ENCODE measurements around the gene PLEKHA3.
"Not testable (repeated sequence)": the region's sequence is repeated elsewhere in the genome, so short reads cannot be mapped to it uniquely, and the experiment has no call there.

PLEKHA3 gene

GRCh38 chr2:178480227-178481181 is at the start of gene PLEKHA3:
Gene PLEKHA3, plus strand, starts transcription at chr2:178480457. Its CDS starts 413 bp downstream, at chr2:178480870.
- DNase-seq (ENCODE audit: low read depth): peak; percentile 88

GRCh38 chr2:178436662-178437061 is 43.6 kb upstream of the PLEKHA3 start:
- DNase-seq (ENCODE audit: low read depth): no peak

GRCh38 chr2:178441426-178441825 is 38.8 kb upstream of the PLEKHA3 start:
- no peak for DNase-seq (ENCODE audit: low read depth)

GRCh38 chr2:178448968-178449661 is 31.1 kb upstream of the PLEKHA3 start:
- no peak for DNase-seq (ENCODE audit: low read depth)

GRCh38 chr2:178449700-178450523 is 30.3 kb upstream of the PLEKHA3 start:
- DNase-seq (ENCODE audit: low read depth): no peak

GRCh38 chr2:178450524-178450773 is 29.8 kb upstream of the PLEKHA3 start:
- no peak for DNase-seq (ENCODE audit: low read depth)

GRCh38 chr2:178450774-178451525 is 29.3 kb upstream of the PLEKHA3 start, which contains the start of the genes PJVK and PRKRA:
Gene PJVK, plus strand, starts transcription at chr2:178451378. Its CDS starts 2,032 bp downstream, at chr2:178453410.
Gene PRKRA, minus strand, starts transcription at chr2:178451175. Its CDS starts 145 bp downstream, at chr2:178451030.
- DNase-seq (ENCODE audit: low read depth): peak; percentile 85

GRCh38 chr2:178452334-178452733 is 27.9 kb upstream of the PLEKHA3 start:
- no peak for DNase-seq (ENCODE audit: low read depth)

- DNase-seq (ENCODE audit: low read depth): no peak
Measured at GRCh38 chr2:178452870-178453269, 27.4 kb upstream of the PLEKHA3 start.

GRCh38 chr2:178455947-178456346 is 24.3 kb upstream of the PLEKHA3 start:
- DNase-seq (ENCODE audit: low read depth): no peak

- DNase-seq (ENCODE audit: low read depth): no peak
Measured at GRCh38 chr2:178457390-178457886, 22.8 kb upstream of the PLEKHA3 start.

- no peak for DNase-seq (ENCODE audit: low read depth)
Measured at GRCh38 chr2:178469219-178469849, 10.9 kb upstream of the PLEKHA3 start.

- not testable (repeated sequence) for DNase-seq (ENCODE audit: low read depth)
Measured at GRCh38 chr2:178471313-178471712, 8.9 kb upstream of the PLEKHA3 start.

GRCh38 chr2:178473373-178473772 is 6.9 kb upstream of the PLEKHA3 start:
- no peak for DNase-seq (ENCODE audit: low read depth)

GRCh38 chr2:178473931-178474330 is 6.3 kb upstream of the PLEKHA3 start:
- no peak for DNase-seq (ENCODE audit: low read depth)

- no peak for DNase-seq (ENCODE audit: low read depth)
Measured at GRCh38 chr2:178474560-178474959, 5.7 kb upstream of the PLEKHA3 start.

GRCh38 chr2:178476477-178476876 is 3.8 kb upstream of the PLEKHA3 start:
- DNase-seq (ENCODE audit: low read depth): no peak

GRCh38 chr2:178477443-178478129 is 2.7 kb upstream of the PLEKHA3 start:
- no peak for DNase-seq (ENCODE audit: low read depth)

GRCh38 chr2:178478130-178478438 is 2.2 kb upstream of the PLEKHA3 start:
- no peak for DNase-seq (ENCODE audit: low read depth)
